HS-5 (cell line): Measurements from ENCODE around the gene ABCA1.
"Not testable (repeated sequence)": the region's sequence is repeated elsewhere in the genome, so short reads cannot be mapped to it uniquely, and the experiment has no call there.

Experiments
- DNase-seq: peaks from one replicate; pipeline ENCODE4 v3.0.0-alpha.2; 2012; ENCODE audit warnings: low read depth

The ABCA1 gene

DNA sequence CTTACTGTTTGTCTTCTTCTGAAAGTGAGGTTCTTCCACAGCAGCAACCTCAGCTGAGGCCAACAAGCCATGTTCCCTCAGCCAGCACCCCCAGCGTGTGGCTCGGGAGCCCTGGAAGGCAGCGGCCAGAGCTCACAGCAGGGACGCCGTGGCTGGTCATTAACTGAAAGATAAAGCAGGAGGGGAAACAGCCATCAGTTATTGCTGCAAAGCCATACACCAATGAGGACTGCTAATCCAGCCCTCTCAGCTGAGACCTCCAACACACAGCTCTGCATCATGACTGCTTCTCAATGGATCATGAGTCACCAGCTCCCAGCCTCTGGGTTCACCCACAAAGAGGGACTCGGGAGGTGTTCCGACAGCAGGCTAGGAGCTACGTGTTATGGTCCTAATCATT lies 24.3 kb downstream of the ABCA1 start:
- DNase-seq: no peak

DNA sequence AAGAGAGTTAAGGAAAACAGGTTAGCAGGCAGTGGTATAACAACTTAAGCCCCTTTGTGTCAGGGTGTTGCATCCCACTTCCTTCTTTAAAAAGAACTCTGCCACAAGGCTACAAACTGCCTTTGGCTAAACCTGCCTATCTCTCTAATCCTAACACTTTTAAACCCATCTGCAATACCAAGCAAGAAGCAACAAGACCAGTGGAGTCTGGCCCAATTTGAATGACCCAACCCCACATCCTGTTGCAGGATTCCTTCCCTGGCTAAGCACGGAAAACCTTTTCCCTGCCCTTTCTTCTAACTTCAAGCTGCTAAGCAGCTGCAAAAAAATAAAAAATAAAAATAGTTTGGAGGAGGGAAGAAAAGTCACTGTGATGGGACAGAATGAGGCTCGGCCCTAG lies 27.1 kb downstream of the ABCA1 start:
- DNase-seq: no peak

DNA sequence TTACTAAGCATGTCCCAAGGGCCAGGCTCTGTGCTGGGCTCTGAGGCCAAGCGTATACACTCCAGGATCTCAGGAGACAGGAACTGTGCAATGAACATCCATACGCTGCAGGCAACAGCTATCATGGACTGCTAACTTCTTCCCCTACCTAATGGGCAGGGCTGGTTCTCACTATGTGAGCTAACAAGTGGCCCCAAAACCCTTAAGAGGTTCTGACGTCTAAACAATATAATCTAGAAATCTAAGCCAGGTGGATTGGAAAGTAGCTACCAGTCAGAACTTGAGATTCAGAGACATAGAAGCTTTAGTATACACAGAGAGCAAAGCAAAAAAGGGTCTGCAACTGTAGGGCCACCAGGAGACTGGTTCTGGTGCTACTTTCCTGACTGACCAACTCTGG lies 27.6 kb downstream of the ABCA1 start:
- DNase-seq: no peak

DNA sequence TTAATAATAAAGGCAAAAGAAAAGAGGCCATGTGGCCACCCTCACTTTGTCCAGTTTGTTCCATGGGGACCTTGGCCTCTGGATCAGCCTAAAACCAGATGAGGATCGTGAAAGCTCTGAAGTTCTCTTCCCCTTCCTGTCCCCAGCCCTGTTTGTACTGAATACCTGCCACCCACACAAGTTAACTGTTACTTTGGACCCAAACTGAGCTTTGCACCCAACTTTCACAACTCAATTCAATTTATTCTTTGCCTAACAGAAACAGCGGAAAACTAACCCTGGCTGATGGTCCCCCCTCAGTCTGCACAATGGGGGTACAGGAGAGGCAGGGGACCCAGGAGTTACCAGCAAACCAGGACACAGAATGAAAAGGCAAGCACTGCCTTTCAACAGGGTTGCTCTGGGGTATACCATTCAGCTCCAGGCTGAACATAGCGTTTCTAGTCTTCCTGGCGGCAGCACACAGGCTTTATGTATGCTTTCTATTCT lies 28.2 kb downstream of the ABCA1 start:
- no peak for DNase-seq

DNA sequence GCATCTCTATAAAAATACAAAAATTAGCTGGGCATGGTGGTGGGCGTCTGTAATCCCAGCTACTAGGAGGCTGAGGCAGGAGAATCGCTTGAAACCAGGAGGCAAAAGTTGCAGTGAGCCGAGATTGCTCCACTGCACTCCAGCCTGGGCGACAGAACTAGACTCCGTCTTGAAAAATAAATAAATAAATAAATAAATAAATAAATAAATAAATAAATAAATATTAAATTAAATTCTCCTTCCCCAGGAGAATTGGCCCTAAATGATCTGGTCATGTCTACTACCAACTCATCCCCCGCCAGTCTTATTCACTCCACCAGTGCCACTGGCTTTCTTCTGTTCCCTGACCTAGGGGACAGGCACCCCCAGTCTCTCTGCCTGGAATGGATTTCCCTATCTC lies 29.6 kb downstream of the ABCA1 start:
- DNase-seq: not testable (repeated sequence)

DNA sequence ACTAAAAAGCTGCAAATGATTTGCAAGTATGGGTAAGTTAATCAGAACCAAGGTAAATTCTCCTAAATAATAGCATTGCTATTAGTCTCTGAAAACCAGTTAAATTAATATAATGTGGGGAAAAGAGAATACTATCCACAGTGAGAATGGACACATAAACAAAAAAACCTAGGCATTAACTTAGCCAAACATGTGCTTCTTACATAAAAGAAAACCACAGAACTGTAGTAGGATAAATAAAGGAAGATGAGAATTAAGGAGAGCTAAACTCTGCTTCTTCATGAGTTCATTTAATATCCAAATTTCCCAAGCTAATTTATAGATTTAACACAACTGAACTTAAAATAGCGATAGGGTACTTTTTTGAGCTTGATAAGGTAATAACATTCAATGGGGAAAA lies 31.8 kb downstream of the ABCA1 start:
- DNase-seq: no peak

DNA sequence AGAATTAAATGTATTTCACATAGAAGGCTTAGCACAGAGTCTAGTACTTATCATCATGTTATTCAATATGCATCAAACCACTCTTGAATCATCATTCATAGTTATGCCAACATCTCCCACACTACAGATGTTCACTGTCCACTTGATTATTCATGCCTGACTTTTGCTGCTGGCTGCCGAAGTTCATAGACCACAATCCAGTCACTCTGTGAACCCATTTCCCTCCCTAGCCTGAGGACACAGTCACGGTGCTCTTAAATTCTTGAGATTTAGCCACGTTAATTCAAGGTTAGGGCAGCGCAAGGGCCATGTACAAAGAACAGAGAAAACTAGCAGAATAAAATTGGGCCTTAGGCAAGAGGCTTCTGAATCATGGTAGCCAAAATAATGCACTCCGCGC lies 32.4 kb downstream of the ABCA1 start:
- DNase-seq: peak; percentile 82

DNA sequence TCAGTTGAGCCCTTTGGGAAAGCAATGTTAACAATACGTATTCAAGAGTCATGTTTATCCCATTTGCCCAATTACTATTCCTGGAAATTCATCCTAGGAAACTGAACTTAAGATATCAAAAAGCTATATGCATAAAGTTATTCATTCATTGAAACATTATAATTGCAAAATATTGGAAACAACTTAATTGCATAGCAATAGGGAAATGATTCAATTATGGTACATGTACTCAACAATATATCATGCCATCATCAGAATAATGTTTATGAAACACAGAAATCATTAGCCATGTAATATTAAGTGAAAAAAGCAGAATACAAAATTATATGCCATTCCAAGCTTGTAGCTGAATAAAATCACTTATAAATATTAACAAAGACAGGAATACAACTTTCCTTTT lies 35.3 kb downstream of the ABCA1 start:
- DNase-seq: no peak

DNA sequence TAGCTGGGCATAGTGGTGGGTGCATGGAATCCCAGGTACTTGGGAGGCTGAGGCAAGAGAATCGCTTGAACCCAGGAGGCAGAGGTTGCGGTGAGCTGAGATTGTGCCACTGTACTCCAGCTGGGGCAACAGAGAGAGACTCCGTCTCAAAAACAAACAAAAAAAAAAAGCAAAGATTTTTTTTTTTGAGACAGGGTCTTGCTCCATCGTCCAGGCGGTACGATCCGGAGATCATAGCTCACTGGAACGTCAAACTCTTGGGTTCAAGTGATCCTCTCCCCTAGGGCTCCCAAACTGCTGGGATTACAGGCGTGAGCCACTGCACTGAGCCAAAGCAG lies 37.6 kb downstream of the ABCA1 start:
- no peak for DNase-seq

DNA sequence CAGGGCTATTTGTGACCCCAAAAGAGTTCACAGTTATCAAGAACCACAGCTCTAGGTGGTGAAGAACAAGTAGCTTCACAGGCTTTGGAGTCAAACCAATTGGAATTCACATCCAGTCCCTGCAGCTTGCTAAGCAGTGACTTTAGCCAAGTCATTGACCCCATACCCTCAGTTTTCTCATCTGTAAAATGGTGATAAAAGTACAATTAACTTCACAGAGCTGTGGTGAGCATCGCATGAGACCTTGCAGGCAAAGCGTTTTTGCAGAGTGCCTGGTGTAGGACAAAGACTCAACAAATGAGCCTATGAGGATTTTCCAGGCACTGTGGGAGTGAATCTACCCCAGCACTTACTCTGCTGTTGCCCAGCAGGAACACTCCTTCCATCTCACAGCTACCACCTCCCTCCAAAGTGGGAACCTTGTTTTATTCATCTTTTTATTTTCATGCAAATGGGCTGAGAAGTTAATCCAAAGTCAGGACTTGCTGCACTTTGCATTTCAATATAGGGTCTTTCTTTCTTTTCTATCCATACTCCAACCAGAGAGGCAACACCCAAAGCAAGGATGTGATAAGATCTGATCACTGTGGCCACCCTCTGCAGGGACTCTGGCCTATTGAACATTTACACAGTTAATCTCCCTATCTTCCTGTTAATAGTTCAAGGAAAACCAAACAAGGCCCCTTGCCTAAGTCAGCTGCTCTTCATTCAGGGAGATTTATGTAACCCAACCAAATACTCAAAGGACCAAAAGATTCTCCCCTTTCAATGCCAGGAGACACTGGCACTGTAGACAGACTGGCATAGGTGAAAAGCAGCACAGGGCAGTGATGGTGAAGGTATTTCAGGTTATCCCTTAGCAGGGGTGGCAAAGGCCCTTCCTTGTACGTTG lies 41.9 kb downstream of the ABCA1 start:
- DNase-seq: no peak

DNA sequence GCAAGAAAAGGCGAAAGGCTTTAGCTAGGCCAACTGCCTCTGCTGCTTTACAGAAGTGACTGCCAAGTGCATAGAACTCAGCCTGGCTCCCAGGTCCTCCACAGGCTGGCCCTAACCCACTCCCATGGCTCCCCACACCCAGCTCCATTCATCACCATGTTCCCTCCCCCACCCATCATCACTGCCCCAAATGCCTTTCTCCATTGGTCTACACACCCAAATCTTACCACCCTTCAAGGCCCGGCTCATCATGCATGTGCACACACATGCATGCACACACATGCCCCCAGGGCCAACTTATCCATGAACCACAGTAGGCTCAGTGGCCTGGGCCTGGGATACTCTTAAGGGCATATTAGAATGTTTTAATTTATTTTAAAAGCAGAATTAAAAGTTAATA lies 44.8 kb downstream of the ABCA1 start:
- no peak for DNase-seq

DNA sequence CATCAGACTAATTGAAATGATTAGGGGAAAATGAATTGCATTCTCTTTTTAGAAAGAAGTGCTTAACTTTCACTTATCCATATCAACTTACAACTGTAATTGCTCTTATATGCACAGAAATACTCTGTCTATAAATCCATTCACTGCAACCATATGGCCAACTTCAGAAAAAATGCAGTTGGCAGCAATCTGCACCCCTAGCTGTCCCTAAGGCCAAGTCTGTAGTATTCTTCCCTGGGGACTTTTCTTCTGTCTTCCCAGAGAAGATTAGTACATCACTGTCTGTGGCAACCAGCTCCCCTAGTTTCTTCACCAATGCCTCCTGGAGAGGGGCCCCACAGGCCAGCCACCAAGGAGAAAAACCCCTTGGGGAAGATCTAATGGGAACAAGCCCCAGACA lies 45.4 kb downstream of the ABCA1 start:
- DNase-seq: no peak

DNA sequence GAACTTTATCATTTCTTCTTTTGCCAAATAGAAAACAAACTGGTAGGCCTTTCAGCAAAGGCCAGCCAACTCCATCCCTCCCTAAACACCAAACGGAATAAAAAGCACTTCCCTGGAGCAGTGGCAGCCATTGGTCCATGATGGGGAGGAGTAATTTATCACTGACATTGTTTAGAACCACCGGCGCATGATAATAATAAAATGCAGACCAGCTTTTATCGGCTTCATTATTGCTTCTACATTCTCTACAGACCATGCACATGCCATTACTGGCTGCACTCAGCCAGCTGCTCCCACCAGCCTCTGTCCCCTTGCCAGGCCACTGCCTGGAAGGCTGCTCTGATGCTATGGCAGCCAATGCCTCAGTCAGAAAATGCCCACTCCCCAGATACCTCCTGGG lies 45.9 kb downstream of the ABCA1 start:
- no peak for DNase-seq

DNA sequence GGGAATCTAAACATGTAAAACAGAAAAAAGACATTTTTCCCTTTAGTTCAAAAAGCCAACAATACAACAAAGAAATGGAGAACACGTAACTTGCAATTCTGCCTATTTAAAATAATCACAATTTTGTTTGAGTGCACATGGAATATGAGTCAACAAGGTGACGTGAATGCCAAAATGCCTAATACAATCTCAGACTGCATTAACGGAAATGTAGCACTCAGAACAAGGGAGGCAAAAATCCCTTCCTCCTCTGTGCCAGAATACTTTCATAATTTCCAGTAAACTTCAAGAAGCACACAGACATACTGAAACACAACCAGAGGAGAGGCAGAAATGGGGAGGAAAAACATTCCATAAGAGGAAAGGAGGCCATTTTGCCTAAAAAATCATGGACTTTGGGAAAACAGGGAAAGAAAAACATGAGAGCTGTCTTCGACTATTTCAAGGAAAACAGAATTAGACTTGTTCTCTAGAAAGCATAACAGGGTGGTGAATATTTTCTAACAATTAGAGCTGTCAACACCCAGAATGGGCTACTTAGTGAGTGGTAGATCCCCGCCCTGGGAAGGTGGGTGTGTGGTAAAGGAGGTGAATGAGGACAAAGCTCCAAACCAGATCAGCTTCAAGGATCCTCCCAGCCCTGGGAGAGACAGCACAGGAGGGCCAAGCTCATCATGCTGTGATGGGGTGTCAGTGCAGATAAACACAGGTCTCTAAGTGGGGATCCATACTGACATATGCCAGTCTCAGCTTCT lies 48.2 kb downstream of the ABCA1 start:
- DNase-seq: no peak

DNA sequence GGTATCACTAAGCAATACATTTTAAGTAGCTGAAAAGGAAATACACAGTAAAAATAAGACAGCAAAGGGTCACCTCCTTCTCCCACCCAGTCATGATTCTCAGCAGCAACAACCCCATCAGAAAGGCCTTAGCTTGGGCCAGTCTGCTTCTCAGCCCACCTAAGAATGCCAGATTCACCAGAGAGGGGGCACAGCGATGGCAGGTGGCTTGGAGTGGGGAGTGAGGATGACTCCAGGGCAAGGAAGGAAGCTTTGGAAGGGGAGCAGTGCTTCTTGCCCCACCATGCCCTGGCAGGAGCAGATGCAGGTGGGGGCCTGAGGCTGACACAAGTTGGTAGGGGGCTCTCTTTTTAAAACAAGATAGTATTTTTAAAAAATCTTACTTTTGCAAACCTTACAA lies 51.4 kb downstream of the ABCA1 start:
- no peak for DNase-seq

DNA sequence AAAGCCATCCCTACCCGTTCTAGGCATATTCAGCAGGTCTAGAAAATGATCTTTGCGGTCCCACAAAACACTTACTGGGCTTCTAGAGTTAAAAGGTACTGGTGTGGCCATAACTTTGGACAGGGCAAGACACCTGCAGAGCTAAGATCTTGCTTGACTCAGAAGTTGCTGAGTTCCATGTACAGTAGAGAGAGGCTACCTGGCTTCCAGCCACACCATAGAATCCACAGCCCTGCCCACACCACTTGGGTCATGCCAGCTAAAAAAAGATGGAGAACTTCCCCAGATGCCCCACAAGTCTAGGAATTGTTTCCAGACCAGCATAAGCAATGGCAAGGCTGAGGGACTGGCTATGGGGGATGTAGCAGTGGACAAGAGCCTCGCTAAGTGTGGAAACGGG lies 52.1 kb downstream of the ABCA1 start:
- no peak for DNase-seq

DNA sequence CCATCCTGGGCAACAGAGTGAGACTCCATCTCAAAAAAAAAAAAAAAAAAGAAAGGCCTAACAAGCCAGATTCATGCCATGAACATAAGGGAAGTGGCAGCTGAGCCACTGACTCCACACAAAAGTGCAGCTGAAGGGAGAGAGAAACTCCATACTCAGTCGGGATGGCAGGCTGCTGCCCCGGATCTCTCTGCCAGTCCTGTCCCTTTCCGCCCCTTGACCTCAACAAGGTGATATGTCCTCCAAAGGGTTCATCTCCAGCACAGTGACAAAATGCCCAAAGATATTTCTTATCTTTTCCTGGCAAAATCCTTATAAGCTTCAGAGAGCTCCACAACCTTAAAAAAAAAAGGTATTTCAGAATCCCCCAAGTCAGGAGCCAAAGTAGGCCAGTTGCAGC lies 52.6 kb downstream of the ABCA1 start:
- no peak for DNase-seq

DNA sequence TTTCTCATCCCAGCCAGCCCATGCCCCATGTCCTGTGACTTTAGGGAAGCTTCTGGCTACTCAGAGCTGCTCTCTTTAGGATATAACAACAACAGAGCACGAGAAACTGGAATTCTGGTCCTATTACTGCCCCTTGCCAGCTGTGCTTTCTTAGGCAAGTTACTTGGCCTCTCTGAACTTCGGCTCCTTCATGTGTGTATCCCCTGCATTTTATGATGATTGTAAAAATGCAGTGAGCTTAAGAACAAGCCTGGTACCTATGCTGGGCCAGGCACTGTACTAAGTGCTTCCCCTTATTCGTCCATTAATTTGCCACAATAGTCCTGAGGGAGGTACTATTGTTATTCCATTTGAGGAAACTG lies 54.5 kb downstream of the ABCA1 start:
- no peak for DNase-seq

DNA sequence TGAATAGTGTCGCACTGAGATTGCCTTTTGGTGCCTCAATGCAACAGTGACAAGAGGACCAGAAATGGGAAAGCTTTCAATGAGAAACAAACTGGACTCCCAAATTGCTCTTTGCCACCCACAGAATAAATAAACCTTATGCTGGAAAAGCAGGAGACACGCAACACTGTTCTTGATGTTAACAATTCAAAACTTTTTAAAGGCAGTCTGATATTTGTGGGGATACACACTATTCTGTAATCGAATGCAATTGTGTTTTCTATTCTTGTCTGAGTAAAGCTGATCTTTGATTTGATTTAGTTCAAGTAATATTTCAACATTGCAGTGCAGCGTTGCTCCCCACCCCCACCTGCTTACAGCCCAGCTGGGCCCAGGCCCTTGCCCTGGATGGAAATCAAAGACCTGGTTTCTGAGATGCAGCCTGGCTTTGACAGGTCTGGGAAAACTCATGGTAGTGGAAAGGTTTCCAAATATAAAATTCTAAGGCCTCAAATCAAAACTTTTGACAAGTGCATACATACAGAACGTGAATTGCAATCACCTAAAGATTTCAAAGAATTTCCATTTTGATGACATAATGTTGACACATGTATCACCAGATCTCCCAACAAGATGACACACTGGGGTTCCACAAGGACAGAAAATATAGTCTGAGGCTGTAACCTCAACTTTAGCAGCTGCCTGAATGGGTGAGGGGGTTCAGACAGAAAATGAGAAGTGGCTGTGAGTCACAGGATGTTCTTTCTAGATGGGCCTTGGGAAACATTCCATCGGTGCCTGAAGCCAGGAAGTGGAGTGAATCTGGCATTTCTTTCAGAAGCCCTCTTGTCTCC lies 55.1 kb downstream of the ABCA1 start:
- DNase-seq: peak; percentile 97

DNA sequence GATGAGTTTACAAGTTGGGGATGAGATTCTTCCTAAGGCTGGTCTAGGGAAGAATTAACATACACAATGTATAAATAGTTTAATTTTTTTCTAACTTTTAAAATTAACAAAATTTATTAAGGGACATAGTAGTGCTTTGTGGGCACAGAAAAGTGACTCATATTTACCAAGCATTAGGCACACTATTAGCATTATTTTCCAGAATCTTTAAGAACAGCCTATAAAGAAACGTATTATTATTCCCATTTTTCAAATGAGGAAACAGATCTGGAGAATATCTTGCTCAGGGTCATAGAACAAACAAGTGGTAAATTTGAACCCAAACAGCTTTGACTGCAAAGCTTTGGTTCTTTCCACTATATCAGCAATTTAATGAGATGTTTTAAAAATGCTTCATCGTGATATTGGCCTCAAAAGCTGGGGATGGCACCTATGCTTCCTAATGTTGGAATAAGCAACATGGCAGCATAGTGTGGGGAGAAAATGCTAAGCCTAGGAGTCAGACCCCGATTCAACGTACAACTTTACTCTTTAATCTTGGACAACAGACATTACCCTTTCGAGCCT lies 55.9 kb downstream of the ABCA1 start:
- DNase-seq: no peak

DNA sequence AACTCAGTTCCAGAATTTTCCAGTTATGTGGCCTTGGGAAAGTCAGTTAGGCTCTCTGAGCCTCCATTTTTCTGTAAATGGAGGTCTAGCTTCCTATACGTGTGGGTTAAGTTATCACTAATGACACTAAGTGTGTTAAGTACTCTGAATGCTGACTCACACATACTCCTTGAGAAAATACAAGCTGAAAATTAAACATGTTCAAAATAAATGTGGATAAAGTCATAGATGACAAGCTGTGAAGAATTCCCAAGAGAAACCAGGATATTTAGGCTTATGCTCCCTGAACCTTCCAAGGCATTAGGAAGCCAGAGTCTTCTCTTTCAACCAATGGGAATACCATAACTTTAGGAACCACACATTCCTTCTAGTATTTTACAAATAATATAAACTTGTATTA lies 58.1 kb downstream of the ABCA1 start:
- no peak for DNase-seq

DNA sequence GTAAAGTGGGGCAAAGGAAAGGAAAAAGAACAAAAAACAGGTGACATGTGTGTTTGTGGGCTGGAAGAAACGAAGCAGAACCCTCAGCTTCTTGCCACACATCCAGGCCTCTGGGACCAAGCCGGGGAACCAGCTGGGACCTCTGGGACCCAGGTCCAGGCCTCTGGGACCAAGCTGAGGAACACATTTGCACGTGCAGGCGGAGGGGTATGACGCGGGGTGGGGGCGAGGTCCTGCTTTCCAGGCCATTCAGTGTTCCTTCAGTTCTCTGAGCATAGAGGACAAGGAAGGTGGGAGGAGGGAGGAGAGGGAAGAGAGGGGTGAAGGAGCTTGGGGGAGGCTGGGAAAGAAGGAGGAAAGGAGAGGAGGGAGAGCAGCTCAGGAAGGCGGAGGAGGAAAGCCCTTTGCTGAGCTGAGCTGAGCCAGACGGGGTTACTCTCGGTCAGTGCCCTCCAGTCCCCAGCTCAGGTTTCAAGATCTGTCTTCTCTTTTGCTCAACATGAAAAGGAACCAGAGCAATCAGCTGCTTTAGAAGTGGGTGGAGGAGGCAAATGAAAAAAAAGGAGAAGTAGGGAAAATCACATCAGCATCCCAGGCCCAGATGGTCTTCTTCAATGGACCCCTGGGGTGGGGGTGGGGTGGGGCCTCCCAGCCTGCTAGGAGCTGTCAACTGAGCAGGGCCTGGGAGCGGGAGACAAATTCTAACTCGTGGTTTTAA lies 59.1 kb downstream of the ABCA1 start:
- no peak for DNase-seq
